Measurements from ENCODE around the gene USP49. TPM values are rescaled to one million over a fixed set of nuclear protein-coding genes. Genes with fewer than 3 reads are reported as not detected.

USP49 gene
- total and polyA plus RNA-seq, 2 of the 13 experiments (the other 11 are each of a cell fraction or from before 2014, with no cell fraction given) = 2.9 to 4.3 TPM

DNA sequence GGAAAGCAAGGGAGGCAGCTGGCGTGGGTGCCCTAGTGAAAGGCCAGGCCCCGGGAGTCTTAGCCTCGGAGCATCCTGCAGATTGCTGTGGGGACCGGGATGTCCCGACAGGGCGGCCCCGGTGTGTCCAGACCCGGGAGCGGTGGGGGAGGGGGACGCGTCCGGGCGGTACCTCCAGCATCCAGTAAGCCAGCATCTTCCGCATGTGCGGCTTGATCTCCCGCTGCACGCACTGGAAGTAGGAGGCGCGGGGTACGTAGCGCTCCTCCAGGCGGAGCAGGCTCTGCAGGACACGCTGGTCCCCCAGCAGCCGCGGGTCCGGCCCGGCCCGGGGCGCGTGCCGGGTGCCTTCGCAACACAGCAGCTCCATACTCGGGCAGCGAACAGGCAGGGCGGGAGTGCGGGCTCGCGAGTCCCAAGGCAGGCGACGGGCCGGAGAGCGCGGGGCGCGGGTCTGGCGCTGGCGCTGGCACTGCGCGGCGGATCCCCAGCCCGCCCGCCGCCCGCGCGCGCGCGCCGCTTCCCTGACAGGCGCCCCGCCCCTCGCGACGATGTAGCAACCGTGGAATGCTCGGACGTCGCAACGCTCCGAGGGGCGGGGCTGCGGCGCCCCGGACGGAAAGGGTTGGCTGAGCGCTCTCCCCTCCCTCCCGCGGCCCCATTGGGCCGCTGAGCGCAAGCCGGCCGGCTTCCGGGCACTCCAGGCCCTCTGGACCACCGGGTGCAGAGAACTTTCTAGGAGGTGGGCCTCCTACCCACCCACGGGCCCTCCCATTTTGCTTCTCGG lies 46.3 kb upstream of the USP49 start, which contains the start of gene CCND3 (continued):
- no peak for TF ChIP-seq ZNF292 (CRISPR knock-in tag; IDR thresholded peaks at IDR 0.05; ENCODE audit: borderline replicate concordance, low read depth)
- TF ChIP-seq, protein P1, sequence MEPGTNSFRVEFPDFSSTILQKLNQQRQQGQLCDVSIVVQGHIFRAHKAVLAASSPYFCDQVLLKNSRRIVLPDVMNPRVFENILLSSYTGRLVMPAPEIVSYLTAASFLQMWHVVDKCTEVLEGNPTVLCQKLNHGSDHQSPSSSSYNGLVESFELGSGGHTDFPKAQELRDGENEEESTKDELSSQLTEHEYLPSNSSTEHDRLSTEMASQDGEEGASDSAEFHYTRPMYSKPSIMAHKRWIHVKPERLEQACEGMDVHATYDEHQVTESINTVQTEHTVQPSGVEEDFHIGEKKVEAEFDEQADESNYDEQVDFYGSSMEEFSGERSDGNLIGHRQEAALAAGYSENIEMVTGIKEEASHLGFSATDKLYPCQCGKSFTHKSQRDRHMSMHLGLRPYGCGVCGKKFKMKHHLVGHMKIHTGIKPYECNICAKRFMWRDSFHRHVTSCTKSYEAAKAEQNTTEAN (CRISPR knock-in tag; conservative IDR thresholded peaks at IDR 0.05) = peak; percentile 39; the same call in 1 of the 2 replicates
- TF ChIP-seq, protein P2, sequence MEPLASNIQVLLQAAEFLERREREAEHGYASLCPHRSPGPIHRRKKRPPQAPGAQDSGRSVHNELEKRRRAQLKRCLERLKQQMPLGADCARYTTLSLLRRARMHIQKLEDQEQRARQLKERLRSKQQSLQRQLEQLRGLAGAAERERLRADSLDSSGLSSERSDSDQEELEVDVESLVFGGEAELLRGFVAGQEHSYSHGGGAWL (CRISPR knock-in tag; IDR thresholded peaks at IDR 0.05) = peak; percentile 63; the same call in 1 of the 2 replicates
- no peak for TF ChIP-seq PTBP1 (IDR thresholded peaks at IDR 0.05; ENCODE audit: low read depth, low read length, poor library complexity, severe bottlenecking)
- TF ChIP-seq ZFP41 (CRISPR knock-in tag; IDR thresholded peaks at IDR 0.05; ENCODE audit: borderline replicate concordance) = no peak
- no peak for TF ChIP-seq ZNF441 (CRISPR knock-in tag; IDR thresholded peaks at IDR 0.05; ENCODE audit: borderline replicate concordance)
- TF ChIP-seq ZNF205 (CRISPR knock-in tag; IDR thresholded peaks at IDR 0.05) = 0 out of 2 replicates have a peak, but pooled peaks have one; percentile 18
- TF ChIP-seq FOXK2 (IDR thresholded peaks at IDR 0.05) = no peak
- no peak for TF ChIP-seq FOXA3 (CRISPR knock-in tag; IDR thresholded peaks at IDR 0.05)
- no peak for TF ChIP-seq HDAC6 (IDR thresholded peaks at IDR 0.05; ENCODE audit: low read depth, low read length)
- TF ChIP-seq KLF11 (CRISPR knock-in tag; IDR thresholded peaks at IDR 0.05) = no peak; the same call in 1 of the 2 replicates
- TF ChIP-seq, protein P3, sequence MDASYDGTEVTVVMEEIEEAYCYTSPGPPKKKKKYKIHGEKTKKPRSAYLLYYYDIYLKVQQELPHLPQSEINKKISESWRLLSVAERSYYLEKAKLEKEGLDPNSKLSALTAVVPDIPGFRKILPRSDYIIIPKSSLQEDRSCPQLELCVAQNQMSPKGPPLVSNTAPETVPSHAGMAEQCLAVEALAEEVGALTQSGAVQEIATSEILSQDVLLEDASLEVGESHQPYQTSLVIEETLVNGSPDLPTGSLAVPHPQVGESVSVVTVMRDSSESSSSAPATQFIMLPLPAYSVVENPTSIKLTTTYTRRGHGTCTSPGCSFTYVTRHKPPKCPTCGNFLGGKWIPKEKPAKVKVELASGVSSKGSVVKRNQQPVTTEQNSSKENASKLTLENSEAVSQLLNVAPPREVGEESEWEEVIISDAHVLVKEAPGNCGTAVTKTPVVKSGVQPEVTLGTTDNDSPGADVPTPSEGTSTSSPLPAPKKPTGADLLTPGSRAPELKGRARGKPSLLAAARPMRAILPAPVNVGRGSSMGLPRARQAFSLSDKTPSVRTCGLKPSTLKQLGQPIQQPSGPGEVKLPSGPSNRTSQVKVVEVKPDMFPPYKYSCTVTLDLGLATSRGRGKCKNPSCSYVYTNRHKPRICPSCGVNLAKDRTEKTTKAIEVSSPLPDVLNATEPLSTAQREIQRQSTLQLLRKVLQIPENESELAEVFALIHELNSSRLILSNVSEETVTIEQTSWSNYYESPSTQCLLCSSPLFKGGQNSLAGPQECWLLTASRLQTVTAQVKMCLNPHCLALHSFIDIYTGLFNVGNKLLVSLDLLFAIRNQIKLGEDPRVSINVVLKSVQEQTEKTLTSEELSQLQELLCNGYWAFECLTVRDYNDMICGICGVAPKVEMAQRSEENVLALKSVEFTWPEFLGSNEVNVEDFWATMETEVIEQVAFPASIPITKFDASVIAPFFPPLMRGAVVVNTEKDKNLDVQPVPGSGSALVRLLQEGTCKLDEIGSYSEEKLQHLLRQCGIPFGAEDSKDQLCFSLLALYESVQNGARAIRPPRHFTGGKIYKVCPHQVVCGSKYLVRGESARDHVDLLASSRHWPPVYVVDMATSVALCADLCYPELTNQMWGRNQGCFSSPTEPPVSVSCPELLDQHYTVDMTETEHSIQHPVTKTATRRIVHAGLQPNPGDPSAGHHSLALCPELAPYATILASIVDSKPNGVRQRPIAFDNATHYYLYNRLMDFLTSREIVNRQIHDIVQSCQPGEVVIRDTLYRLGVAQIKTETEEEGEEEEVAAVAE (CRISPR knock-in tag; IDR thresholded peaks at IDR 0.05; ENCODE audit: borderline replicate concordance) = no peak
- TF ChIP-seq, protein P4, sequence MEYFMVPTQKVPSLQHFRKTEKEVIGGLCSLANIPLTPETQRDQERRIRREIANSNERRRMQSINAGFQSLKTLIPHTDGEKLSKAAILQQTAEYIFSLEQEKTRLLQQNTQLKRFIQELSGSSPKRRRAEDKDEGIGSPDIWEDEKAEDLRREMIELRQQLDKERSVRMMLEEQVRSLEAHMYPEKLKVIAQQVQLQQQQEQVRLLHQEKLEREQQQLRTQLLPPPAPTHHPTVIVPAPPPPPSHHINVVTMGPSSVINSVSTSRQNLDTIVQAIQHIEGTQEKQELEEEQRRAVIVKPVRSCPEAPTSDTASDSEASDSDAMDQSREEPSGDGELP (IDR thresholded peaks at IDR 0.05; ENCODE audit: borderline replicate concordance, low read depth) = no peak
- no peak for TF ChIP-seq ZNF382 (CRISPR knock-in tag; IDR thresholded peaks at IDR 0.05; ENCODE audit: borderline replicate concordance)
- TF ChIP-seq SP140L (CRISPR knock-in tag; IDR thresholded peaks at IDR 0.05; ENCODE audit: borderline replicate concordance) = no peak
- peak; percentile 46; the same call in 1 of the 2 replicates for TF ChIP-seq HDAC1 (CRISPR knock-in tag; IDR thresholded peaks at IDR 0.05)
- no peak for TF ChIP-seq FOXM1 (CRISPR knock-in tag; IDR thresholded peaks at IDR 0.05)
- TF ChIP-seq PHF21A (CRISPR knock-in tag; IDR thresholded peaks at IDR 0.05) = peak; percentile 58; the same call in 1 of the 2 replicates
- TF ChIP-seq IRX3 (CRISPR knock-in tag; IDR thresholded peaks at IDR 0.05; ENCODE audit: borderline replicate concordance, low read depth) = no peak; the same call in 1 of the 2 replicates
- TF ChIP-seq, protein P5, sequence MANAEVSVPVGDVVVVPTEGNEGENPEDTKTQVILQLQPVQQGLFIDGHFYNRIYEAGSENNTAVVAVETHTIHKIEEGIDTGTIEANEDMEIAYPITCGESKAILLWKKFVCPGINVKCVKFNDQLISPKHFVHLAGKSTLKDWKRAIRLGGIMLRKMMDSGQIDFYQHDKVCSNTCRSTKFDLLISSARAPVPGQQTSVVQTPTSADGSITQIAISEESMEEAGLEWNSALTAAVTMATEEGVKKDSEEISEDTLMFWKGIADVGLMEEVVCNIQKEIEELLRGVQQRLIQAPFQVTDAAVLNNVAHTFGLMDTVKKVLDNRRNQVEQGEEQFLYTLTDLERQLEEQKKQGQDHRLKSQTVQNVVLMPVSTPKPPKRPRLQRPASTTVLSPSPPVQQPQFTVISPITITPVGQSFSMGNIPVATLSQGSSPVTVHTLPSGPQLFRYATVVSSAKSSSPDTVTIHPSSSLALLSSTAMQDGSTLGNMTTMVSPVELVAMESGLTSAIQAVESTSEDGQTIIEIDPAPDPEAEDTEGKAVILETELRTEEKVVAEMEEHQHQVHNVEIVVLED (CRISPR knock-in tag; IDR thresholded peaks at IDR 0.05; ENCODE audit: borderline replicate concordance) = peak; percentile 78
- TF ChIP-seq AGO2 (optimal IDR thresholded peaks at IDR 0.05; ENCODE audit: low read depth, low read length) = no peak
